IPS-11a (cell line): ENCODE measurements around the gene TPR.
"Not testable (repeated sequence)": the region's sequence is repeated elsewhere in the genome, so short reads cannot be mapped to it uniquely, and the experiment has no call there.

Source experiments
- H3K4me3 ChIP-seq: one replicate; pipeline ENCODE4 v1.5.1; 2013; ENCODE audit warnings: low read depth, low read length, control low read depth

Gene TPR

DNA sequence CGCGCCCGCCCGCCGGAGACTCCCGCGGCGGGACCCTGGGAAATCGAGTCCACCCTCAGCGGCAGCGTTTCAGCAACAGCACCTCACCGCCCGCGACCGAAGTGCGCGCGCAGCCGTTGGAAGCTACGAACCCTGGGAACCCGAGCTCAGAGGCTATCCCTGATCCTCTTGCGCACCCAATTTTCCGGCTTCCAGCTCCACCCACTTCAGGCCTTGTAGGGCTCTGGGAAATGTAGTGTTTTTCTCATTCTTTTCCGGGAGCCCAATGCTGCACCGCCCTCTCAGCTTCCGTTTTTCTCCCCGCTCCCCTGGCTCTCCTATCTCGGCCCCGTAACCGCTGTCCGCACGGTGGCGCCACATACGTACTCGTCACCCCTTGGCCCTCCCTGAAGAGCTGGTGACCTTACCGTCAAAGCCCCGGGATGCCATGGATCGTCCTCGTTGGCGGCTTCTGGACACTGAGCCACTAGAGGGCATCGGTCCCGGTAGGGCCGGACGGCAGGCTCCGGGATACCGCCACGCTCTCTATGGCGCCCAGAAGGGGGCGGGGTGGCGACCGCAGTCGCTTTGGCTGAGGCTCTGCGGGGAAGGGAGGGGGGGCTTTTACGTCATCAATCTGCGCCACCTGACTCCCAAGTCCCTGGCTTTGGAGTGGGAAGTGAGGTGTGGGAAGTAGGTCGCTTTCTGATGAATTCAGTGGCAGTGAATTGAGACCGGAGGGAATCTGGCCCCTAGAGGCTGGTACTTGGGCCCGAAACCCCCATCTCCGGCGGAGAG is at the start of gene TPR, which contains the start of gene ODR4:
Gene TPR, minus strand, starts transcription at position 102 of the 777 bp plus-strand sequence. CDS start 225 bp downstream, outside the sequence.
Gene ODR4, plus strand, starts transcription at position 687 of the 777 bp plus-strand sequence. CDS start 3,948 bp downstream, outside the sequence.
- peak within 1 kb of the TSS; percentile 93 for H3K4me3 ChIP-seq

GRCh38 chr1:186424539-186424938 is 49.5 kb upstream of the TPR start:
- H3K4me3 ChIP-seq = no peak overlapping the region

DNA sequence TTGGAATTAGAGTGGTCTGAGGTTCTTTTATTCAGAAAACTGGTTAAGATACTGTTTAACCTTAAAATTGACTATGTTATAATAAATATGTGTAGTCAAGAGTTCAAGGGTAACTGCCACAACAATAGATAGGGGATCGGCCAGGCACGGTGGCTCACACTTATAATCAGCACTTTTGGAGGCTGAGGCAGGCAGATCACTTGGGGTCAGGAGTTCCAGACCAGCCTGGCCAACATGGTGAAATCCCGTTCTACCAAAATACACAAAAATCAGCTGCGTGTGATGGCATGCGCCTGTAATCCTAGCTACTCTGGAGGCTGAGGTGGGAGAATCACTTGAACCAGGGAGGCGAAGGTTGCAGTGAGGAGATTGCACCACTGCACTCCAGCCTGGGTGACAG is 46.4 kb upstream of the TPR start:
- no peak overlapping the region for H3K4me3 ChIP-seq

DNA sequence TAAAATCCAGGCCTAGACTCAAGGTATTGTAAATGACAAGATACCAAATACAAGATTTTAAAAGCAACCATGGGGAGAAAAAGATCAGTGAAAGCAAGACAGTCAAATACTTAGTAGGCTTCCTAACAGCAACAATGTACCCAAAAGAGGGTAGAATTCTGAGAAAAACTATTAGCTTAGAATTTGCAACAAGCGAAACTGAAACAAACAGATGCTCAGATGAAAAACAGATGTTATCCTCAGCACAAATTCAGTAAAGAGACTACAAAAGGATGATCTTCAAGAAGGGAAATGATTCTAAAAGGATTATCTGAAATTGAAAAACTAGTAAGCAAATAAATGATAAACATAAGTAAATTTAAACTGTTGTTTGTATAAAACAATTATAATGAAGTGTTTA is 45.9 kb upstream of the TPR start:
- no peak overlapping the region for H3K4me3 ChIP-seq

DNA sequence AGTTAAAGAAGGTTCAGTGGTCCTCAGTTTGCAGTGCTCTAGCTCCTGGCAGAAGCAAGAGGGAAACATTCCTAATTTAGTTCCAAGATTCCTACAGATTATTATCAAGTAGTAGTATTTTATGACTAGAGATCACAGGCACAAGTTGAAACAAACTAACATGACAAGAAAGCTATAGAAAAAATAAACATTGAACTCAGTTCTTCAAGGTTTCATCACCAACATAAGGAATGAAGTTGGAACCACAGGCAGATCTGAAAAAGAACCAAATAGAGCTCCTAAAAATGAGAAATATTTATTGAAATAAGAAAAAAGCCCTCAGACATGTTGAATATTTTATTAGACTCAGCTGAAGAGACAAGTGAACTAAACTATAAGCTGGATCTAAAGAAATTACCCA is 45.3 kb upstream of the TPR start:
- no peak overlapping the region for H3K4me3 ChIP-seq

GRCh38 chr1:186418503-186418902 is 43.5 kb upstream of the TPR start:
- H3K4me3 ChIP-seq = no peak overlapping the region

- no peak overlapping the region for H3K4me3 ChIP-seq
Observed at GRCh38 chr1:186413319-186413718, 38.3 kb upstream of the TPR start.

DNA sequence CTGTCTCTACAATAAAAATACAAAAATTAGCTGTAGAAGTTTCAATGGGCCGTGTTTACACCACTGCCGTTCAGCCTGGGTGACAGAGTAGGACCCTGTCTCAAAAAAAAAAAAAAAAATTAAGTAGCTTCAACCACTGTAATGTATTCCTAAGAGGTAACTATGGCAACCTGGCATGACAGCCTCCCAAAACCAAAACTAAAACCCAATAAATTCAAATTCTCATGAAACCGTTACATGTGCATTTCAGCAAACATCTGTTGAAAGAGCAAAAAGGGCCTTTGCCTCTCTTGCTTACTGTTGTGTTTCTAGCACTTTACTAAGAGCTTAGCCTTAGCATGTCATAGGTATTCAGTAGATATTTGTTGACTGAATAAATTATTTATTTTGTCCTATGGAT is 34.0 kb upstream of the TPR start:
- H3K4me3 ChIP-seq = no peak overlapping the region

DNA sequence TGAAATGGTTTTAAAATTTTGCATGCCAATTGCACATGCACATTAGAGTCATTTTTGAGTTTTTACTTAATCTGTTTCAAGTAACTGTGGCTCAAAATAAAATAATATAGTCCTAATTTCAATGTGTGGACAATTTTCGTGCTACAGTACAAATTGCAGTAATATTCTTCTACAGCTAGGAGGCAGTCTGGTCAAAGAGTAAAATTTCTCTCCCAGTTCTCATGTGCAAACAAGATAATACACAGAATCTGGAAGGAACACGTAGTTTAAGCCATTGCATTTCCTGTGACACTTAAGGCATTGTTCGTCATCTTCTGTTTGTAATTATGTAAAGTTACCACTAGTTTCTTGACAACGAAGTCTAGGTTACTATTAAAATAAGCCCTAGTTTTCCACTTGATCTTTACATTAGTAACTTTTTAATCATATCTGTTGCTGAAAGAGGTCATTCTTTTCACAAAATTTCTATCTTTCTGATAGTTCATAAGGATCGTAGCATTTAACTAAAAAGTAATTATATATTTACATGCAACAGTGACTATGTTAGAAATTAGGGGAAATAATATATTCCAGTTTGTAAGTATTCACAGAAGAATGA is 29.5 kb upstream of the TPR start:
- H3K4me3 ChIP-seq = no peak overlapping the region

DNA sequence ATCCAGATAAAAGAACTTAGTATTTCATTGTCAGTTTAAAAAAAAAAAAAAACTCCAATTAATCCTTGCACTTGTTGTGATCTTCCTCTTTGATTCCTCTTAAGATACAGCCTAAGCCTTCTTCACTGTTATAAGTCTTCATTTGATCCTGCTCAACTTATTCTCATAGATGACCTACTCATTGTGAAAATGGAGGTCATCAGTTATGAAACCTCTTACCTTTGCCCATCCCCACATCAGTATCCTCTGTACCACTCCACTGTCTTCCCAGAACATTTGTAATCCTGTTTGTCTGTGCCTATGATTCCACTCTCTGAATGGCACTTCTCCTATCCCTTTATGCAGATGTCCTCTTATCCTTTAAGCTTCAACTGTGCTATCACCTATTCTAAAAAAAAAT is 28.6 kb upstream of the TPR start:
- no peak overlapping the region for H3K4me3 ChIP-seq

GRCh38 chr1:186401446-186401845 is 26.4 kb upstream of the TPR start:
- H3K4me3 ChIP-seq = not testable (repeated sequence)

GRCh38 chr1:186392711-186393110 is 17.7 kb upstream of the TPR start:
- H3K4me3 ChIP-seq = not testable (repeated sequence)

DNA sequence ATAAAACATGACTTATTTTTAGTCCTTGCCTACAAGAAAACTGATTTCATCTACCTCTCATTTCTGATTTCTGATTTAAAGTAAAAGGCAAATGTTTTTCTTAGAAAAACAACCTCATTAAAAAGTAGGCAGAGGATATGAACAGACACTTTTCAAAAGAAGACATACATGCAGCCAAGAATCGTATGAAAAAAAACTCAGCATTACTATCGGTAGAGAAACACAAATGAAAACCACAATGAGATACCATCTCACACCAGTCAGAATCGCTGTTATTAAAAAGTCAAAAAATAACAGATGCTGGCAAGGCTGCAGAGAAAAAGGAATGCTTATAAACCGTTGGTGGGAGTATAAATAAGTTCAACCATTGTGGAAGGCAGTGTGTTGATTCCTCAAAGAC is 16.8 kb upstream of the TPR start:
- no peak overlapping the region for H3K4me3 ChIP-seq

DNA sequence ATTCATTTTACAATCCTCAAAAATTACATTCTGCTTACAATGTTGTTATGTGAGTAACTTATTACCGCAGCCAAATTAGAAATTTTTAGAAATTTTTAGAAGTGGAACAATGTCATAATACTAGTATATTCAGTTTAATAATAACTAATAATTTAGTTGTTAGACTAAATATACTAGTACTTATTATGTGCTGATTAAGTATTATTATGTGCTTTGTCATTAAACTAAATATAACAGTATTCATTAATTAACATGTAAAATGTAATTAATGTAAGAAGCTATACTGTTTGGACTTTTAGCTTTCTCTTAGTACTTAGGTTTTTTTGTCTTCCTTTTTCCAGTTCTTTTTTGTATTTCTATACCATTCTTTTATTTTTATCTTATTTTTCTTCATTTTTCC is 15.9 kb upstream of the TPR start:
- H3K4me3 ChIP-seq = no peak overlapping the region

DNA sequence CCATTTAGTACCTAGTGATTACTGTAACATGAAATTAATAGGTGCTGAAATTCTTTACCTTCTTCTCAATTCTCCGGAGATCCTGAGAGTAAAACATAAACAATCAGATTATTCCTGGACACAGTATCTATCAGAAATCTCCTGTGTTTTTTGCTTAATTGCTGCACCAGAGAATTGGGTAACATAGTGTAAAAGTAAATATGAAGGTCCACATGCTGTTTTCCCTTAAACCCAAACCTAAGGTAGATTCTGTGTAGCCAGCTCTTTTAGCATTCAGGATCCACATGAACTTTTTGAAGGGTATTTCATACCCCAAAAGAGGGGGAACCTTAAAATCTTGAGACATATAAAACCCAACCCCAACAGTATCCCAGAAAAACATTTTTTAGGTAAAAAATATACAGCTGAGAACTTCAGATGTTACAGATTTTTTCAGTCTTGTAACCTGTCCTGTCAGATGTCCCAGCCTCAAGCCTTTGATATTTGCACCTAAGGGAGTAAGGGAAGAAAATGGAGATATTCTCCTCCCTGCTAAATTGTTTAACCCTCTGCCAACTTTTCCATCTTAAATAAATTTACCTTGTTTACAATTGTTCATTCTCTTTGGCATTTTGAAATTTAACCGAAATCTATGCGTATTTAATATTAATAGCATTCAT is 11.8 kb upstream of the TPR start:
- H3K4me3 ChIP-seq = no peak overlapping the region

- peak overlapping the region; percentile 93 for H3K4me3 ChIP-seq
Observed at GRCh38 chr1:186375929-186376319, 871 bp upstream of the TPR start.

DNA sequence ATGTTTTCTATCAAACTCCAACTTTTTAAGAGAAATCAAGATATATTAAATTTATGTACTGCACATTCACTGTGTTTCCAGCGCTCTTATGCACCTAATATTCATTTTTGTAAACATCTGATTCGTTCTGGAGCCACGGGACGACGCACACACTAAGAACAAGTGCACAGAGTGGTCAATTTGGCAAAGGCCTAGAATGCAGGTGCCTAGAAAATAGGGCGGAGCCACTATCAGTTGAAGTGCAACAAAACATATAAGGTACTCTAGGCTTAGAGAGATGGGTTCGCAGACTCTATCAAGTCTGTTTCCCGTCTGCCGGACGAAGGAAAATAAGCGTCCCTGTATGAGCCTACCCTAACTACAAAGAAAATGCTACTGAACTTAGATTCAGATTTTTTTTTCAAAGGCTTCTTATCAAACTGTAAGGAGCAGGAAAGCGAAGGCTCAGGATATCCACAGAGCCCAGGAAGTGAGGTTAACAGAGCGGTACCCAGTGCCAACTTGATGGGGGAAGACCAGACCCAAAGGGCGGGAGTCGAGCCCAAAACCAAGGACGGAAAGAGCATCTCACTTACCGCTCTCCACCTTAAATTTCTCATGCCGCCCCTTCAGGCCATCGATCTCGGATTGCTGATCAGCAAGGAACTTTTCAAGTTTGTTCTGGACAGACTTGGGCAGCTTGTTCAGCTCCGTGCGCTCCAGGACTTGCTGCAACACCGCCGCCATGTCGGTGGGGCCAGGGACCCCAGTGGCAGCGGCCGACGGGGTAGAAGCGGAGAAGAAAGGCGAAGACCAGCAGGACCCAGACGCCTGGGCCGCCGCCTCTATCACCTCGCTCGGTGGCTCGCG is 526 bp downstream of the TPR start:
- peak overlapping the region; percentile 93 for H3K4me3 ChIP-seq

- H3K4me3 ChIP-seq = not testable (repeated sequence)
Observed at GRCh38 chr1:186347837-186348691, 27.0 kb downstream of the TPR start.

- no peak overlapping the region for H3K4me3 ChIP-seq
Observed at GRCh38 chr1:186340772-186341171, 34.3 kb downstream of the TPR start.

- H3K4me3 ChIP-seq = no peak overlapping the region
Observed at GRCh38 chr1:186337554-186337953, 37.5 kb downstream of the TPR start.
